ENCODE results near the gene XG.
"Not testable (repeated sequence)": the region's sequence is repeated elsewhere in the genome, so short reads cannot be mapped to it uniquely, and the experiment has no call there.

The XG gene

DNA sequence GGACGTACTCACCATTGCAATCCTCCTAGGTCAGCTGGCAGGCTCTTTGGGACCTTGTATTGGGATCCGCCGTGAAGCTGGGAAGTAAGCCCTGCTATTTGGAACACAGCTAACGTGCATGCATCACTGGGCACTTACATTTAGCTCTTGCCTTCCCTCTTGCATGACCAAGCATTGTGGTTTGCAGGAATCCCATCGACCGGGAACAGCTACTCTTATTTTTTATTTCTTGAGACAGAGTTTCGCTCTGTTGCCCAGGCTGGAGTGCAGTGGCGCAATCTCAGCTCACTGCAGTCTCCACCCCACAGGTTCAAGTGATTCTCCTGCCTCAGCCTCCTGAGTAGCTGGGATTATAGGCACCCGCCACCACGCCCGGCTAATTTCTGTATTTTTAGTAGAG lies 24.6 kb upstream of the XG start:
- not testable (repeated sequence) for DNase-seq (ENCODE audit: low read depth, low spot score); H3K4me3 ChIP-seq (ENCODE audit: low read length)

DNA sequence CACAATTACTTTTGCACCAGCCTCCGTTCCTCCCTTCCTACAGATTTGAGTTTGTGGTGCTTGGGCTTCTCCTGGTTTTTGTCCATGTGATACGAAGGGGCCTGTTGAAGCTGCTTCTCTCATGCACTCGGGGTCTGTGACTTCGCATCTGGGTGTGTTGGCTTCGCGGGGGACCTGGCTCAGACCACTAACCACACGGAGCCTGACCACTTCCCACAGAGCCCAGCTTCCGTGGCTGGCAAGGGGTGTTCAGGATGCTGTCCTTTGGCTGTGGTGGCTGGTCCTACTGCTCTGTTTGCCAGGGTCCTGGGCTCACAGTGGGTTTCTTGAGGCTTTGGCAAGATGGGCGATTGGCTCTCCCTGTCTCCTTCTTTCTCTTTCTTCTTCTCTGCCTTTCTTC lies 19.8 kb upstream of the XG start:
- DNase-seq (ENCODE audit: low read depth, low spot score) = no peak
- H3K4me3 ChIP-seq (ENCODE audit: low read length) = no peak overlapping the region

DNA sequence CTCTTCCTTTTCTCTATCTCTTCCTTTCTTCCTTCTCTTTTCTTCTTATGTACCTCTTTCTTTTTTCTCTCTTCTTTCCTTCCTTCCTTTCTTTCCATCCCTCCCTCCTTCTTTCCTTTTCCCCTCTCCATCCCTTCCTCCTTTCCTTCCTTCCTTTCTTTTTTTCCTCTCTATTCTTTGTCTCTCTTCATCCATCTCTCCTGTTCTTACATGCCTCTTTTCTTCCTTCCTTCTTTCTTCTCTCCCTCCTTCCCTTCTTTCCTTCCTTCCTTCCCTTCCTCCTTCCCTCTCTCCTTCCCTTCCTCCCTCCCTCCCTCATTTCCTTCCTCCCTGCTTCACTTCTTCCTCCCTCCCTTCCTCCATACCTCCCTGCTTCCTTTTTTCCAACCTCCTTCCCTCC lies 19.2 kb upstream of the XG start:
- no peak for DNase-seq (ENCODE audit: low read depth, low spot score)
- H3K4me3 ChIP-seq (ENCODE audit: low read length) = no peak overlapping the region

- H3K4me3 ChIP-seq (ENCODE audit: low read length) = no peak overlapping the region
- DNase-seq (ENCODE audit: low read depth, low spot score) = no peak
Measured at GRCh38 chrX:2733286-2733685, 18.6 kb upstream of the XG start.

DNA sequence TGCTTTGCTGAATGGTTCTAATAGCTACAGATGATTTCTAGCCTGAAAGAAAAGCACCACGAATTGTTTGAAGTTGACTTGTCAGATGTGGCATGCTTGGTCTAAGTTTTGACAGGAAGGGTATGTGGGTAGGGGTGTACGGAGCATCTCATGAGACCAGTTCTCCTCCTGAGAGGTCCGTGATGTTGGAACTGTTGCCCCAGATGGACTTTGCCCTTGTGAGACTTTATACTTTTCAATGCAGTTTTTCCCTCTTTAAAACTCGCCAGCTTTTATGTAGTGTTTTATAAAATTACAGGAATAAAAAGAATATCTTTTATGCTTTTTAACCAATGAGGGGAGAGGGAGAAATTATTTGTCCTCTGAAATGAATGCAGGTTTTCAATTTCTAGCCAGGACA lies 16.6 kb upstream of the XG start:
- H3K4me3 ChIP-seq (ENCODE audit: low read length) = no peak overlapping the region
- no peak for DNase-seq (ENCODE audit: low read depth, low spot score)

DNA sequence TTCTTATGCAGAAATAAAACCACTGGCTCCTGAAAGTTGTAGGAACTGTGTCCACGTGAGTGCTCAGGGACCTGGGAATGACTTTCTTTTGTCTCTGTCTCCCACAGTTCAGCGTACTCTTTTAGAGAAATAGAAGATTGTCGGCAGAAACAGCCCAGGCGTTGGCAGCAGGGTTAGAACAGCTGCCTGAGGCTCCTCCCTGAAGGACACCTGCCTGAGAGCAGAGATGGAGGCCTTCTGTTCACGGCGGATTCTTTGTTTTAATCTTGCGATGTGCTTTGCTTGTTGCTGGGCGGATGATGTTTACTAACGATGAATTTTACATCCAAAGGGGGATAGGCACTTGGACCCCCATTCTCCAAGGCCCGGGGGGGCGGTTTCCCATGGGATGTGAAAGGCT lies 11.2 kb upstream of the XG start:
- H3K4me3 ChIP-seq (ENCODE audit: low read length) = no peak overlapping the region

DNA sequence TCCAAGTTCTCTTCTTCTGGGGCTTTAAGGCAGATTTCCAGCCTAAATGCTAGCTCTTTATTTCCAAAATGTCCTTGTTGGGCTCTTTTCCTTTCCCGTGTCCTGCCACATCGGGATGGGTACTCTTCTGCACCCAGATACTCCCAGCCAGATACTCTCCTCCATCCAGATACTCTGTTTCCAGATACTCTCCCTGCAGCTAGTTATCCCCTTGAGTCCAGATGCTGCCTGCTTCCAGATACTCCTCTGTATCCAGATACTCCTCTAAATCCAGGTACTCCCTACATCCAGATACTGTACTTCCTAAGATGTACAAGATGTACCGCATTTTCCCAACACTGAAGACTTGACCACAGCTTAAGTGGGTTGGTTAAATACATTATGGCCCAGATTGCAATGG lies 10.5 kb upstream of the XG start:
- no peak overlapping the region for H3K4me3 ChIP-seq (ENCODE audit: low read length)
- no peak for DNase-seq (ENCODE audit: low read depth, low spot score)

More for the DNA sequence above, 11.2 kb upstream of the XG start:
- no peak for DNase-seq (ENCODE audit: low read depth, low spot score)

DNA sequence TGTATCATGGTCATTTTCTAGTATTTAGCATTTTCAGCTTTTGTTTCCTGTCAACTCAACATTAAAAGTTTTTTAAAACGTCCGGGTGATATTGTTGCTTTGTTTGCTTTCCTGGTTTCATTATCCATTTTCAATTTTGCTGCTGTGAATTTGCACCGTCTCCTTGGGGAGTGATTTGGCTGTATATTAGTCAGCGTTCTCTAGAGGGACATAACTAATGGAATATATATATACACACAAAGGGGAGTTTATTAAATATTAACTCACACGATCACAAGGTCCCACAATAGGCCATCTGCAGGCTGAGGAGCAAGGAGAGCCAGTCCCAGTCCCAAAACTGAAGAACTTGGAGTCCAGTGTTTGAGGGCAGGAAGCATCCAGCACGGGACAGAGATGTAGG lies 5.6 kb upstream of the XG start:
- H3K4me3 ChIP-seq (ENCODE audit: low read length); DNase-seq (ENCODE audit: low read depth, low spot score): not testable (repeated sequence)

GRCh38 chrX:2748171-2748814 lies 3.5 kb upstream of the XG start:
- H3K4me3 ChIP-seq (ENCODE audit: low read length) = no peak overlapping the region
- DNase-seq (ENCODE audit: low read depth, low spot score) = no peak

- DNase-seq (ENCODE audit: low read depth, low spot score) = no peak
- no peak overlapping the region for H3K4me3 ChIP-seq (ENCODE audit: low read length)
Measured at GRCh38 chrX:2748815-2749188, 3.0 kb upstream of the XG start.

- DNase-seq (ENCODE audit: low read depth, low spot score) = no peak
- H3K4me3 ChIP-seq (ENCODE audit: low read length) = no peak overlapping the region
Measured at GRCh38 chrX:2751291-2751690, 549 bp upstream of the XG start.

- DNase-seq (ENCODE audit: low read depth, low spot score); H3K4me3 ChIP-seq (ENCODE audit: low read length): not testable (repeated sequence)
Measured at GRCh38 chrX:2752441-2752840, 601 bp downstream of the XG start.

DNA sequence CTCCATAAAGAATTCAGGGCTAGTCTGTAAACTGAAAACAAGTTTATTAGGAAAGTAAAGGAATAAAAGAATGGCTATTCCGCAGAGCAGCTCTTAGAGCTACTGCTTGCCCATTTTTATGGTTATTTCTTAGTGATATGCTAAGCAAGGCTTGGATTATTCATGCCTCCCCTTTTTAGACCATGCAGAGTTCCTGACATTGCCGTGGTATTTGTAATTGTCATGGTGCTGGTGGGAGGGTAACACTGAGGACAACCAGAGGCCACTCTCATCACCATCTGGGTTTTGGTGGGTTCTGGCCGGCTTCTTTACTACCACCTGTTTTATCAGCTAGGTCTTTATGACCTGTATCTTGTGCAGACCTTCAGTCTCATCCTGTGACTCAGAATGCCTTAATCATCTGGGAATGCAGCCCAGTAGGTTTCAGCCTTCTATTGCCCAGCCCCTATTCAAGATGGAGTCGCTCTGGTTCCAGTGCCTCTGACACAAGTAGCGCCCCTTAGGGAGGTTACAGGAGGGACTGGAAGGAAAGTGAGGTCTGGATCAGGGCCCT lies 3.4 kb downstream of the XG start:
- H3K4me3 ChIP-seq (ENCODE audit: low read length); DNase-seq (ENCODE audit: low read depth, low spot score): not testable (repeated sequence)

DNA sequence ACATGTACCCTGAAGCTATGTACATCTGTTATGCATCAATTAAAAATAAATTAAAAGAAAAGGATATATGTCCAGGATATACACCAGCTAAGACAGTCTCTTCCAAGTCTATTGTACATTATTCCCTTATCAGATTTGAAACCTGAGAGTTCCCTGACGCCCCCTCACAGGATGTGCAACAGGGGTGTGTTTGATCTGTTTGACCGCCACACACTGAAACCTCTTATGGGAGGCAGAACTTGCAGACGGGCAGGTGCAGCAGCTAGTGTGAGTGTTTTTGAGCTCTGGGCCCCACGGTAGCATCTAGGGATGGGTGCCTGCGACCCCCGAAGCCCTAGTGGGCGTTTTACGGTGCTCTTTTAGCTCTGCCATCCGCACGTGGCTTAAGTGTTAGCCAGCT lies 4.7 kb downstream of the XG start:
- DNase-seq (ENCODE audit: low read depth, low spot score) = no peak
- no peak overlapping the region for H3K4me3 ChIP-seq (ENCODE audit: low read length)

DNA sequence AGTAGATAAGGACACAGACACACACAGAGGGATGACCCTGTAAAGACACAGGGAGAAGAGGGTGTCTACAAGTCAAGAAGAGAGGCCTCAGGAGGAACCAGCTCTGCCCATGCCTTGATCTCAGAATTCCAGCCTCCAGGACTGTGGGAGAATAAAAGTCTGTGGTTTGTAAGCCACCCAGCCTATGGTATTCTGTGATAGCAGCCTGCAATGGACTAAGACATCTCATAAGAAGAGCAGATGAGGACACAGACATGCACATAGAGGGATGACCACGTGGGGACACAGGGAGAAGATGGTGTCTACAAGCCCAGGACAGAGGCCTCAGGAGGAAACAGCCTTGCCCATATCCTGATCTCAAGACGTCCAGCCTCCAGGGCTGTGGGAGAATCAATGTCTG lies 9.4 kb downstream of the XG start:
- H3K4me3 ChIP-seq (ENCODE audit: low read length) = no peak overlapping the region
- DNase-seq (ENCODE audit: low read depth, low spot score) = no peak

DNA sequence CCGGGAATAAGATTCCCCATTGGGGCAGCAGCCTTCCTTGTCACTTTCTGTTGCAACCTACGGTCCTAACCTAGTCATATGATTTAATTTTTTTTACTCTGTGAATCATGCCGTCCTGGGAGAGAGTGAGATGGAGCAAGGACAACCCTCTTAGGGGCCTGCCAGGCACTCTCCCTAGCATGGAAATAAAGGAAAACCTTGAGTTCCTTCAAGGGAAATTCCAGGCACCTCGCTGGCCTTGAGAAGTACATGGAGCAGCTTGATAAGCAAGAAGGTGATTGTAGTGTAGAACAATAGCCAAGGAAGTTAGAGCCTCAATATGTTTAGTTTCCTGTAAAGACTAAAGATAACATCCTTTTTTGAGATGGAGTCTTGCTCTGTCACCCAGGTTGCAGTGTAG lies 10.8 kb downstream of the XG start:
- H3K4me3 ChIP-seq (ENCODE audit: low read length); DNase-seq (ENCODE audit: low read depth, low spot score): not testable (repeated sequence)

- not testable (repeated sequence) for H3K4me3 ChIP-seq (ENCODE audit: low read length); DNase-seq (ENCODE audit: low read depth, low spot score)
Measured at GRCh38 chrX:2764766-2765548, 13.1 kb downstream of the XG start.

- H3K4me3 ChIP-seq (ENCODE audit: low read length) = no peak overlapping the region
- DNase-seq (ENCODE audit: low read depth, low spot score) = no peak
Measured at GRCh38 chrX:2765549-2765830, 13.7 kb downstream of the XG start.

GRCh38 chrX:2766906-2767305 lies 15.1 kb downstream of the XG start:
- no peak for DNase-seq (ENCODE audit: low read depth, low spot score)

DNA sequence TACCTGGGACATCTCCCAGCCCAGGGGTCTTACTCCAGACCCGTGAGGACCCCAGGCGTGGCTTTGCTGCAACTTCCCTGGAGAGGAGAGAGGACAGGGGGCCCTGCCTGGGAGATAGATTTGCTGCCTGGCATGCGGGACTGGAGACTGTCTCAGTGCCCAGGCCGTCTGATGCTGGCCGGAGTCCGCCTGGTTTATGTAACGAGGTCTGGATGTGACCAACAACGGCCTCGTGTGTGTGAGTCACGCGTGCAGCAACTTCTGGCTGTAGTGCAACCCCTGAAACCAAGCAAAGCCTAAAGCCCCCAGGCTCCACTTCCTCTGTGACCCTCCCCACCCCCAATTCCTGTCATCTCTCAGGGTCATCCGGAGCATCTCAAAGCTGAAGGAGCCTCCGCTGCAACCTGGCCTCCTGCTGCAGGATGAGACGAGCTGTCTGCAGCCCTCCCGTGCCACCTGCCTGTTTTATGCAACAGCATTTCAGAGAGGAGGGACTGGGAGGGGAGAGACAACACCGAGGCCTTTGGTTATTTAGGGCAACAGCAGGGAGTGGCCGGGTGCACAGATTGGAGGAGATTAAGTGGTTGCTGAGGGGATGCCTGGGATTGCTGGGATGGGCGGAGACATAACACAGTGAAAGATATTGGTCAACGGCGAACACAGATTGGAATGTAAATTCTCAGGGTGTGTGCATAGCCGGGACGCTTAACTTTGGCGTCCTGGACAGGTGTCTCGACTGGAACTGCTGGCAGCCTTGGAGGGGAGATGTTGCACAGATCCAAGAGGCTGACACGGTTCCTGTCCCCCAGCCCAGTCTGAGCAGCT lies 16.0 kb downstream of the XG start:
- H3K4me3 ChIP-seq (ENCODE audit: low read length) = no peak overlapping the region
- DNase-seq (ENCODE audit: low read depth, low spot score) = no peak

More at GRCh38 chrX:2766906-2767305, 15.1 kb downstream of the XG start:
- H3K4me3 ChIP-seq (ENCODE audit: low read length) = no peak overlapping the region

Measured in Jurkat, Clone E6-1 (cell line).